HG02642 (cell line): ENCODE measurements around the gene GPA33.

Experiments
- ATAC-seq: cut with Tn5 transposase; IDR thresholded peaks from one replicate; pipeline ENCODE4 v1.9.1; 2021; ENCODE audit warnings: mild to moderate bottlenecking; ENCODE audit not compliant: unreplicated experiment, poor library complexity

GPA33 gene

GRCh38 chr1:167088746-167089417 is 1.3 kb downstream of the GPA33 start:
- no peak for ATAC-seq

GRCh38 chr1:167086768-167087167 is 3.4 kb downstream of the GPA33 start:
- ATAC-seq: no peak

GRCh38 chr1:167086033-167086432 is 4.1 kb downstream of the GPA33 start:
- ATAC-seq: no peak

- no peak for ATAC-seq
Measured at GRCh38 chr1:167084757-167085156, 5.4 kb downstream of the GPA33 start.

GRCh38 chr1:167083871-167084270 is 6.3 kb downstream of the GPA33 start:
- ATAC-seq: no peak

- ATAC-seq: no peak
Measured at GRCh38 chr1:167083066-167083665, 7.0 kb downstream of the GPA33 start.

GRCh38 chr1:167082511-167083027 is 7.6 kb downstream of the GPA33 start:
- no peak for ATAC-seq

- ATAC-seq: no peak
Measured at GRCh38 chr1:167081594-167082156, 8.5 kb downstream of the GPA33 start.

- ATAC-seq: no peak
Measured at GRCh38 chr1:167077868-167078210, 12.3 kb downstream of the GPA33 start.

- no peak for ATAC-seq
Measured at GRCh38 chr1:167077128-167077867, 12.9 kb downstream of the GPA33 start.

GRCh38 chr1:167076136-167076710 is 14.0 kb downstream of the GPA33 start:
- no peak for ATAC-seq

- no peak for ATAC-seq
Measured at GRCh38 chr1:167071286-167071685, 18.9 kb downstream of the GPA33 start.

GRCh38 chr1:167068761-167069160 is 21.4 kb downstream of the GPA33 start:
- no peak for ATAC-seq

GRCh38 chr1:167067904-167068303 is 22.3 kb downstream of the GPA33 start:
- ATAC-seq: no peak

GRCh38 chr1:167066333-167067122 is 23.6 kb downstream of the GPA33 start:
- peak; percentile 90 for ATAC-seq

- no peak for ATAC-seq
Measured at GRCh38 chr1:167065471-167065870, 24.7 kb downstream of the GPA33 start.

GRCh38 chr1:167064621-167065020 is 25.6 kb downstream of the GPA33 start:
- no peak for ATAC-seq

GRCh38 chr1:167061073-167061464 is 29.1 kb downstream of the GPA33 start:
- ATAC-seq: no peak

GRCh38 chr1:167060141-167061072 is 29.8 kb downstream of the GPA33 start:
- ATAC-seq: no peak
